IPS-18c (cell line): ENCODE results near the gene ADRA2C.
"Not testable (repeated sequence)": the region's sequence is repeated elsewhere in the genome, so short reads cannot be mapped to it uniquely, and the experiment has no call there.

Experiments
- H3K4me3 ChIP-seq: 2 replicates; pipeline ENCODE4 v1.7.0; 2013; ENCODE audit warnings: low read depth, mild to moderate bottlenecking, low read length, moderate library complexity; ENCODE audit not compliant: insufficient read depth
- H3K9me3 ChIP-seq: one replicate; pipeline ENCODE4 v1.6.1; 2013; ENCODE audit warnings: mild to moderate bottlenecking, low read length, moderate library complexity; ENCODE audit not compliant: control insufficient read depth, insufficient read depth

The ADRA2C gene

GRCh38 chr4:3812211-3812934 lies 46.2 kb downstream of the ADRA2C start:
- Histone ChIP-seq H3K4me3 (no peak overlapping the region), H3K9me3 (peaks cover 5% of the 10 kb centered on the region)

GRCh38 chr4:3813151-3814052 lies 47.2 kb downstream of the ADRA2C start:
- no peak overlapping the region for H3K4me3 ChIP-seq

GRCh38 chr4:3814053-3814570 lies 47.9 kb downstream of the ADRA2C start:
- peaks cover 4% of the 10 kb centered on the region for H3K9me3 ChIP-seq
- no peak overlapping the region for H3K4me3 ChIP-seq

More at GRCh38 chr4:3813151-3814052, 47.2 kb downstream of the ADRA2C start:
- H3K9me3 ChIP-seq, result peaks cover 5% of the 10 kb centered on the region

GRCh38 chr4:3814838-3815237 lies 48.7 kb downstream of the ADRA2C start:
- H3K9me3 ChIP-seq, H3K4me3 ChIP-seq: not testable (repeated sequence)

GRCh38 chr4:3816256-3816825 lies 50.2 kb downstream of the ADRA2C start:
- Histone ChIP-seq H3K4me3 (no peak overlapping the region), H3K9me3 (peaks cover 3% of the 10 kb centered on the region)

GRCh38 chr4:3816983-3817960 lies 51.1 kb downstream of the ADRA2C start:
- peaks cover 3% of the 10 kb centered on the region for H3K9me3 ChIP-seq
- H3K4me3 ChIP-seq, result no peak overlapping the region; the same call in 1 of the 2 replicates
